ENCODE results near the gene CNOT11. TPM values are rescaled to one million over a fixed set of nuclear protein-coding genes. Genes with fewer than 3 reads are reported as not detected.

The CNOT11 gene
- total and polyA plus RNA-seq, 2 of the 4 experiments (the other 2 are of a cell fraction), result 36.4 to 55.8 TPM

GRCh38 chr2:101308432-101309210 is 55.9 kb downstream of the CNOT11 start, which contains the start of gene RNF149:
Gene RNF149, minus strand, starts transcription at chr2:101308701. Its CDS starts 113 bp downstream, at chr2:101308588.
- CTCF ChIA-PET, result interaction anchor here (0.5 to 0.6 kb wide), 4 partner anchors 32 to 329 kb away, joined by 3 to 4 read pairs (median 4); no protein-coding TSS in a partner anchor
- in situ Hi-C loops (cut with MboI; ENCODE audit: low sequenced_read_pairs), result no loop called here
- TF ChIP-seq NFE2L2 (IDR thresholded peaks at IDR 0.05; ENCODE audit: low read depth, low read length), result no peak
- TF ChIP-seq CEBPB (IDR thresholded peaks at IDR 0.05; ENCODE audit: low read depth, low read length), result peak; percentile 96
- TF ChIP-seq BHLHE40 (IDR thresholded peaks at IDR 0.05; ENCODE audit: low read depth, low read length), result 0 out of 2 replicates have a peak, but pooled peaks have one; percentile 9
- peak; percentile 39; the same call in 1 of the 2 replicates for TF ChIP-seq MXI1 (IDR thresholded peaks at IDR 0.05; ENCODE audit: borderline replicate concordance, low read depth, low read length)
- peak; percentile 62; the same call in 1 of the 2 replicates for TF ChIP-seq POLR2A (IDR thresholded peaks at IDR 0.05; ENCODE audit: low read depth, low read length)

More at GRCh38 chr2:101308432-101309210, 55.9 kb downstream of the CNOT11 start, which contains the start of gene RNF149:
- POLR2A ChIA-PET (ENCODE audit: unreplicated experiment), result no interaction called here
- Histone ChIP-seq H3K27ac (ENCODE audit: insufficient read depth, low read length) (peak within 1 kb of the TSS; percentile 78), H3K36me3 (ENCODE audit: control insufficient read depth, insufficient read depth, low read length) (no peaks in the 10 kb centered on the region), H2BK20ac (ENCODE audit: low read depth, low read length) (no peak within 1 kb of the TSS), H3K23ac (ENCODE audit: low read depth, low read length) (peak within 1 kb of the TSS; percentile 97), H3K9ac (ENCODE audit: low read depth, low read length) (peak within 1 kb of the TSS; percentile 85), H3K4me2 (ENCODE audit: low read depth, low read length) (peak within 1 kb of the TSS; percentile 99), H3K9me3 (ENCODE audit: control insufficient read depth, insufficient read depth, low read length) (no peaks in the 10 kb centered on the region), H3K14ac (replicated peaks; ENCODE audit: low read depth, low read length) (peak within 1 kb of the TSS; percentile 92), H4K20me1 (ENCODE audit: insufficient read depth, low read length) (peaks cover 42% of the 10 kb centered on the region), H3K4me1 (ENCODE audit: control insufficient read depth, insufficient read depth, low read length) (peaks cover 12% of the 10 kb centered on the region), H4K91ac (ENCODE audit: insufficient read depth, low read depth, low read length) (peak within 1 kb of the TSS; percentile 89), H2AFZ (replicated peaks; ENCODE audit: low read length, poor library complexity) (peak within 1 kb of the TSS; percentile 98), H2AK9ac (replicated peaks; ENCODE audit: low read depth, low read length, poor library complexity) (peak within 1 kb of the TSS; percentile 97), H2AK5ac (ENCODE audit: low read depth, low read length) (peak within 1 kb of the TSS; percentile 79), H2BK120ac (ENCODE audit: low read depth, low read length) (peak within 1 kb of the TSS; percentile 33), H4K8ac (ENCODE audit: low read depth in 2 of 2, low read length in 2 of 2) (peak within 1 kb of the TSS; percentile 94 to 100), H3K18ac (ENCODE audit: low read depth, low read length) (peak within 1 kb of the TSS; percentile 20), H3K9me1 (ENCODE audit: insufficient read depth, low read length) (peaks cover 15% of the 10 kb centered on the region), H3K4ac (ENCODE audit: low read depth, low read length) (peak within 1 kb of the TSS; percentile 80), H3K56ac (ENCODE audit: extremely low read depth, insufficient read depth, low read length) (peak within 1 kb of the TSS; percentile 78; the same call in 1 of the 2 replicates), H3K79me1 (ENCODE audit: low read depth in 1 of 2, low read length in 2 of 2) (peaks cover 14 to 47% of the 10 kb centered on the region in 2 experiments), H2BK15ac (ENCODE audit: low read depth, low read length) (peak within 1 kb of the TSS; percentile 82; the same call in 1 of the 3 replicates), H3K4me3 (ENCODE audit: insufficient read depth, low read depth, low read length) (peak within 1 kb of the TSS; percentile 86), H3K27me3 (ENCODE audit: control insufficient read depth, insufficient read depth, low read length) (no peaks in the 10 kb centered on the region), H4K5ac (ENCODE audit: low read depth, low read length) (peak within 1 kb of the TSS; percentile 93), H2BK5ac (ENCODE audit: low read depth, low read length, poor library complexity, severe bottlenecking) (peak within 1 kb of the TSS; percentile 78)
- 1% methylated on average over 59 of the region's 76 CpGs; no CpG with 5 or more reads in 1 of the 2 experiments for WGBS, 2 experiments (ENCODE audit: extremely low coverage in 2 of 2, insufficient read length in 1 of 2)
- dilution Hi-C loops (cut with HindIII; ENCODE audit: low sequenced_read_pairs, unreplicated experiment), result no loop called here
- intact Hi-C loops (cut with micrococcal nuclease), result no loop called here
- DNase-seq (peak; percentile 86), ATAC-seq (ENCODE audit: low read depth) (peak; percentile 94)
- TSS peak; percentile 54 for BruUV-seq (replicated peaks)
